ENCODE results near the gene TNFRSF25.

GRCh38 chr1:6460301-6461050 lies 5.5 kb downstream of the TNFRSF25 start:
- TF ChIP-seq CTCF (IDR thresholded peaks at IDR 0.05; ENCODE audit: poor library complexity) (no peak), EZH2 (IDR thresholded peaks at IDR 0.05; ENCODE audit: borderline replicate concordance) (no peak)
